Skeletal muscle tissue (tissue), 4 donors: ENCODE measurements around the gene TWIST1. TPM values are rescaled to one million over a fixed set of nuclear protein-coding genes. Genes with fewer than 3 reads are reported as not detected.

Experiments
- H3K27ac ChIP-seq: one replicate; pipeline ENCODE4 v1.7.0; 2013; ENCODE audit warnings: mild to moderate bottlenecking, low read depth, low read length, inconsistent platforms
- H3K27me3 ChIP-seq, 3 donors: one replicate each; pipeline ENCODE4 v1.7.0; 2013; ENCODE audit warnings: low read length in 3 of 3; ENCODE audit not compliant: control insufficient read depth in 3 of 3, insufficient read depth in 3 of 3
- H3K36me3 ChIP-seq, 3 donors: one replicate each; pipeline ENCODE4 v1.7.0; 2013; ENCODE audit warnings: low read length in 3 of 3; ENCODE audit not compliant: control insufficient read depth in 3 of 3, insufficient read depth in 3 of 3
- H3K4me1 ChIP-seq, 3 donors: one replicate each; pipeline ENCODE4 v1.7.0; 2013; ENCODE audit warnings: low read length in 3 of 3, mild to moderate bottlenecking in 3 of 3; ENCODE audit not compliant: control insufficient read depth in 3 of 3, insufficient read depth in 3 of 3
- H3K4me3 ChIP-seq, 3 donors: one replicate each; pipeline ENCODE4 v1.7.0; 2013; ENCODE audit warnings: low read length in 3 of 3
- H3K9ac ChIP-seq, 3 donors: one replicate each; pipeline ENCODE4 v1.7.0; 2013; ENCODE audit warnings: low read length in 3 of 3, mild to moderate bottlenecking in 3 of 3, moderate library complexity in 2 of 3, low read depth in 1 of 3
- H3K9me3 ChIP-seq, 3 donors: one replicate each; pipeline ENCODE4 v1.7.0; 2013; ENCODE audit warnings: low read length in 3 of 3; ENCODE audit not compliant: control insufficient read depth in 3 of 3
- total RNA-seq: library from RNA; depleted of rRNA; stranded (reverse); fragments of >200 nt; gene quantifications from one replicate; pipeline ENCODE4 v1.2.3, GENCODE V29; 2014
- donor health status: Osteomylitis.

The TWIST1 gene
- total RNA-seq, 1 donor from 2014 or later: 12.0 TPM

- peaks cover 9 to 23% (median 16%) of the 10 kb centered on the region in 3 donors for H3K4me1 ChIP-seq
- H3K27me3 ChIP-seq: peaks cover 67 to 73% (median 71%) of the 10 kb centered on the region in 3 donors
- no peak overlapping the region for H3K27ac ChIP-seq
- peak overlapping the region; percentile 56 to 78 (median 78) for H3K4me3 ChIP-seq
- H3K9ac ChIP-seq: no peak overlapping the region
- no peaks in the 10 kb centered on the region for H3K36me3 ChIP-seq
- no peaks in the 10 kb centered on the region for H3K9me3 ChIP-seq
Measured at GRCh38 chr7:19107081-19107355, 10.4 kb downstream of the TWIST1 start.

GRCh38 chr7:19106241-19107080 lies 11.0 kb downstream of the TWIST1 start:
- Histone ChIP-seq H3K4me1 (peaks cover 9 to 23% (median 16%) of the 10 kb centered on the region in 3 donors), H3K36me3 (no peaks in the 10 kb centered on the region), H3K27ac (no peak overlapping the region), H3K9ac (no peak overlapping the region), H3K27me3 (peaks cover 64 to 72% (median 65%) of the 10 kb centered on the region in 3 donors), H3K9me3 (no peaks in the 10 kb centered on the region), H3K4me3 (peak overlapping the region; percentile 41 to 78 (median 46))

GRCh38 chr7:19105546-19105945 lies 11.9 kb downstream of the TWIST1 start:
- Histone ChIP-seq H3K27me3 (peaks cover 56 to 66% (median 59%) of the 10 kb centered on the region in 3 donors), H3K9ac (no peak overlapping the region), H3K4me3 (no peak overlapping the region), H3K9me3 (no peaks in the 10 kb centered on the region), H3K4me1 (peaks cover 9 to 23% (median 16%) of the 10 kb centered on the region in 3 donors), H3K27ac (no peak overlapping the region), H3K36me3 (no peaks in the 10 kb centered on the region)

- H3K9ac ChIP-seq: no peak overlapping the region
- no peaks in the 10 kb centered on the region for H3K9me3 ChIP-seq
- H3K27ac ChIP-seq: no peak overlapping the region
- no peaks in the 10 kb centered on the region for H3K36me3 ChIP-seq
- H3K4me3 ChIP-seq: no peak overlapping the region
- H3K27me3 ChIP-seq: peaks cover 54 to 59% (median 54%) of the 10 kb centered on the region in 3 donors
- H3K4me1 ChIP-seq: peaks cover 9 to 23% (median 16%) of the 10 kb centered on the region in 3 donors
Measured at GRCh38 chr7:19104811-19105210, 12.6 kb downstream of the TWIST1 start.

GRCh38 chr7:19102884-19103283 lies 14.6 kb downstream of the TWIST1 start:
- Histone ChIP-seq H3K9me3 (no peaks in the 10 kb centered on the region), H3K9ac (no peak overlapping the region), H3K4me1 (peaks cover 9 to 17% (median 12%) of the 10 kb centered on the region in 3 donors), H3K27ac (no peak overlapping the region), H3K4me3 (no peak overlapping the region), H3K27me3 (peaks cover 36 to 40% (median 38%) of the 10 kb centered on the region in 3 donors), H3K36me3 (no peaks in the 10 kb centered on the region)

GRCh38 chr7:19101909-19102308 lies 15.5 kb downstream of the TWIST1 start:
- H3K36me3 ChIP-seq: no peaks in the 10 kb centered on the region
- H3K9me3 ChIP-seq: no peaks in the 10 kb centered on the region
- H3K27ac ChIP-seq: no peak overlapping the region
- H3K4me3 ChIP-seq: no peak overlapping the region
- peaks cover 26 to 30% (median 30%) of the 10 kb centered on the region in 3 donors for H3K27me3 ChIP-seq
- H3K9ac ChIP-seq: no peak overlapping the region
- peaks cover 0 to 8% (median 5%) of the 10 kb centered on the region in 3 donors for H3K4me1 ChIP-seq

- H3K9ac ChIP-seq: no peak overlapping the region
- no peak overlapping the region for H3K4me3 ChIP-seq
- no peaks in the 10 kb centered on the region for H3K9me3 ChIP-seq
- H3K27me3 ChIP-seq: peaks cover 22 to 26% (median 26%) of the 10 kb centered on the region in 3 donors
- H3K27ac ChIP-seq: no peak overlapping the region
- H3K4me1 ChIP-seq: peaks cover 0 to 4% (median under 1%) of the 10 kb centered on the region in 3 donors
- no peaks in the 10 kb centered on the region for H3K36me3 ChIP-seq
Measured at GRCh38 chr7:19101472-19101871, 16.0 kb downstream of the TWIST1 start.

- Histone ChIP-seq H3K36me3 (no peaks in the 10 kb centered on the region), H3K27ac (no peak overlapping the region), H3K9me3 (no peaks in the 10 kb centered on the region), H3K27me3 (peaks cover 13 to 16% (median 13%) of the 10 kb centered on the region in 3 donors), H3K9ac (no peak overlapping the region), H3K4me1 (no peaks in the 10 kb centered on the region), H3K4me3 (no peak overlapping the region)
Measured at GRCh38 chr7:19099924-19100323, 17.5 kb downstream of the TWIST1 start.

- Histone ChIP-seq H3K4me3 (no peak overlapping the region), H3K36me3 (no peaks in the 10 kb centered on the region), H3K4me1 (no peaks in the 10 kb centered on the region), H3K9ac (no peak overlapping the region), H3K9me3 (no peaks in the 10 kb centered on the region), H3K27ac (no peak overlapping the region), H3K27me3 (peaks cover 8 to 16% (median 13%) of the 10 kb centered on the region in 3 donors)
Measured at GRCh38 chr7:19099194-19099593, 18.2 kb downstream of the TWIST1 start.

- Histone ChIP-seq H3K4me1 (no peaks in the 10 kb centered on the region), H3K27me3 (peaks cover 8 to 16% (median 13%) of the 10 kb centered on the region in 3 donors), H3K9me3 (no peaks in the 10 kb centered on the region), H3K27ac (no peak overlapping the region), H3K4me3 (no peak overlapping the region), H3K36me3 (no peaks in the 10 kb centered on the region), H3K9ac (no peak overlapping the region)
Measured at GRCh38 chr7:19098510-19098909, 18.9 kb downstream of the TWIST1 start.
